NCI-H748 (cell line): Measurements from ENCODE around the gene CHRNA10.

ENCODE experiments used
- DNase-seq: peaks from one replicate; lab custom pipeline; 2025; ENCODE audit not compliant: unreplicated experiment; lab: John Stamatoyannopoulos, UW

The CHRNA10 gene

GRCh38 chr11:3637201-3637600 is 34.0 kb downstream of the CHRNA10 start:
- no peak for DNase-seq

GRCh38 chr11:3635641-3636375 is 35.4 kb downstream of the CHRNA10 start:
- no peak for DNase-seq

- DNase-seq, result no peak
These were observed 39.0 kb downstream of the CHRNA10 start for GRCh38 chr11:3632070-3632660.

- DNase-seq, result no peak
These were observed 39.9 kb downstream of the CHRNA10 start for GRCh38 chr11:3631331-3631730.

- no peak for DNase-seq
These were observed 43.9 kb downstream of the CHRNA10 start for GRCh38 chr11:3627291-3627690.

GRCh38 chr11:3626250-3626960 is 44.8 kb downstream of the CHRNA10 start:
- DNase-seq, result no peak

GRCh38 chr11:3623767-3624458 is 47.3 kb downstream of the CHRNA10 start:
- DNase-seq, result no peak

GRCh38 chr11:3623121-3623520 is 48.1 kb downstream of the CHRNA10 start:
- DNase-seq, result no peak

GRCh38 chr11:3622521-3622920 is 48.7 kb downstream of the CHRNA10 start:
- DNase-seq, result no peak

- no peak for DNase-seq
These were observed 53.2 kb downstream of the CHRNA10 start for GRCh38 chr11:3617990-3618389.

- no peak for DNase-seq
These were observed 54.3 kb downstream of the CHRNA10 start for GRCh38 chr11:3616721-3617460.

GRCh38 chr11:3615998-3616397 is 55.2 kb downstream of the CHRNA10 start:
- DNase-seq, result peak; percentile 12
